Measurements from ENCODE around the gene SPRR1A. TPM values are rescaled to one million over a fixed set of nuclear protein-coding genes. Genes with fewer than 3 reads are reported as not detected.

The SPRR1A gene
- polyA plus RNA-seq, 1 donor (not counting 4 experiments of a cell fraction or from before 2014, with no cell fraction given): 18.0 TPM

DNA sequence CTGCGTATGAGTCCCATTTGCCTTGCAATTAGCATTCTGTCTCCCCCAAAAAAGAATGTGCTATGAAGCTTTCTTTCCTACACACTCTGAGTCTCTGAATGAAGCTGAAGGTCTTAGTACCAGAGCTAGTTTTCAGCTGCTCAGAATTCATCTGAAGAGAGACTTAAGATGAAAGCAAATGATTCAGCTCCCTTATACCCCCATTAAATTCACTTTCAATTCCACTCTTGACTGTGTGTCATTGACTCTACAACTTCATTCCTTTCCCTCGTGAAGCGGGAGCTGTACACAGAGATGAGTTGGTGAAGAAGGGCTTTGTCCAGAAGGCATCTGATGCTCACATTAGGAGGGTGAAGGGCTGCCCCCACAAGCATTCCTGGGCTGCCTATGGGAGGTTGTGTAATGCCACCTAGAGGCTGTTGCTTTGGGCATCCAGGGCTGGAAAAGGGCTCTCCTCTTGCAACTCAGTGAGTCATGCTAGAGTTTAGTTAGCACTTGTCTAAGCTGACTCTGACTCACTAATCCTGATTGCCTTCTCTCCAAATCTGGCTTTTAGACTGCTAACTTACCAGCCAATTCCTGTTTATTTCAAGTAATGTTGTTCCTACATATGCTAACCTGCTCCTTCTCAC lies 48.9 kb downstream of the SPRR1A start:
- Histone ChIP-seq H3K9me3 (ENCODE audit: control insufficient read depth, low read depth, low read length) (no peaks in the 10 kb centered on the region), H3K4me2 (ENCODE audit: control insufficient read depth, extremely low read depth, insufficient read depth, low read depth, low read length) (peak overlapping the region; percentile 86), H3K27me3 (ENCODE audit: control insufficient read depth, extremely low read depth, insufficient read depth, low read length) (no peaks in the 10 kb centered on the region), H2AFZ (ENCODE audit: control insufficient read depth, low read length) (peak overlapping the region; percentile 46), H3K9ac (ENCODE audit: control insufficient read depth, extremely low read depth, insufficient read depth, low read length) (peak overlapping the region; percentile 63), H3K27ac (ENCODE audit: control insufficient read depth, insufficient read depth, low read length) (peak overlapping the region; percentile 91), H3K4me1 (ENCODE audit: control insufficient read depth, extremely low read depth, insufficient read depth, low read length) (peaks cover 43% of the 10 kb centered on the region), H4K20me1 (ENCODE audit: control insufficient read depth, extremely low read depth, insufficient read depth, low read length) (no peaks in the 10 kb centered on the region), H3K4me3 (ENCODE audit: control insufficient read depth in 2 of 3, extremely low read depth in 1 of 3, insufficient read depth in 2 of 3, low read depth in 1 of 3, low read length in 3 of 3) (peak overlapping the region in 2 of 3 experiments; percentile 22 to 58), H3K36me3 (ENCODE audit: control insufficient read depth in 2 of 2, extremely low read depth in 1 of 2, insufficient read depth in 2 of 2, low read length in 2 of 2) (no peaks in the 10 kb centered on the region), H3K9me1 (ENCODE audit: control insufficient read depth, extremely low read depth, insufficient read depth, low read length) (no peaks in the 10 kb centered on the region), H3K79me2 (ENCODE audit: control insufficient read depth, insufficient read depth, low read length) (no peaks in the 10 kb centered on the region)
- dilution Hi-C loops (cut with MboI; ENCODE audit: extremely low pct_ligation_motif_present, low sequenced_read_pairs): no loop called here
- DNase-seq (ENCODE audit: low read depth, low spot score): peak; percentile 91
- FAIRE-seq: peak; percentile 99
- TF ChIP-seq EZH2 (IDR thresholded peaks at IDR 0.05; ENCODE audit: low read length): no peak
- TF ChIP-seq, protein P1, sequence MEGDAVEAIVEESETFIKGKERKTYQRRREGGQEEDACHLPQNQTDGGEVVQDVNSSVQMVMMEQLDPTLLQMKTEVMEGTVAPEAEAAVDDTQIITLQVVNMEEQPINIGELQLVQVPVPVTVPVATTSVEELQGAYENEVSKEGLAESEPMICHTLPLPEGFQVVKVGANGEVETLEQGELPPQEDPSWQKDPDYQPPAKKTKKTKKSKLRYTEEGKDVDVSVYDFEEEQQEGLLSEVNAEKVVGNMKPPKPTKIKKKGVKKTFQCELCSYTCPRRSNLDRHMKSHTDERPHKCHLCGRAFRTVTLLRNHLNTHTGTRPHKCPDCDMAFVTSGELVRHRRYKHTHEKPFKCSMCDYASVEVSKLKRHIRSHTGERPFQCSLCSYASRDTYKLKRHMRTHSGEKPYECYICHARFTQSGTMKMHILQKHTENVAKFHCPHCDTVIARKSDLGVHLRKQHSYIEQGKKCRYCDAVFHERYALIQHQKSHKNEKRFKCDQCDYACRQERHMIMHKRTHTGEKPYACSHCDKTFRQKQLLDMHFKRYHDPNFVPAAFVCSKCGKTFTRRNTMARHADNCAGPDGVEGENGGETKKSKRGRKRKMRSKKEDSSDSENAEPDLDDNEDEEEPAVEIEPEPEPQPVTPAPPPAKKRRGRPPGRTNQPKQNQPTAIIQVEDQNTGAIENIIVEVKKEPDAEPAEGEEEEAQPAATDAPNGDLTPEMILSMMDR (optimal IDR thresholded peaks at IDR 0.05 in 1 of 3, IDR thresholded peaks at IDR 0.05 in 1 of 3, conservative IDR thresholded peaks at IDR 0.05 in 1 of 3; ENCODE audit: extremely low read depth in 1 of 3, insufficient read depth in 2 of 3, low read length in 3 of 3): peak; percentile 57 to 89 (median 81)

DNA sequence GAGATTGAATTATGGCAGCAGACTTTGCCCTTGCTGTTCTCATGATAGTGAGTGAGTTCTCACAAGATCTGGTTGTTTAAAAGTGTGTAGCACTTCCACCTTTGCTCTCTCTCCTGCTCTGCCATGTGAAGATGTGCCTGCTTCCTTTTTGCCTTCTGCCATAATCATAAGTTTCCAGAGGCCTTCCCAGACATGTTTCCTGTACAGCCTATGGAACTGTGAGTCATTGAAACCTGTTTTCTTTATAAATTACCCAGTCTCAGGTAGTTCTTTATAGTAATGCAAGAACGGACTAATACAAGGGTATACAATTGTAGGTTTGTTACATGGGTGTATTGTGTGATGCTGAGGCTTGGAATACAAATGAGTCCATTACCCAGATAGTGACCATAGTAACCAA lies 51.3 kb downstream of the SPRR1A start:
- peak overlapping the region; percentile 70 for H2AFZ ChIP-seq (ENCODE audit: control insufficient read depth, low read length)
- H3K9me1 ChIP-seq (ENCODE audit: control insufficient read depth, extremely low read depth, insufficient read depth, low read length): no peaks in the 10 kb centered on the region
- no peak overlapping the region for H3K4me2 ChIP-seq (ENCODE audit: control insufficient read depth, extremely low read depth, insufficient read depth, low read depth, low read length)
- H3K4me3 ChIP-seq (ENCODE audit: control insufficient read depth in 2 of 3, extremely low read depth in 1 of 3, insufficient read depth in 2 of 3, low read depth in 1 of 3, low read length in 3 of 3): no peak overlapping the region
- H3K9ac ChIP-seq (ENCODE audit: control insufficient read depth, extremely low read depth, insufficient read depth, low read length): no peak overlapping the region
- no peaks in the 10 kb centered on the region for H3K27me3 ChIP-seq (ENCODE audit: control insufficient read depth, extremely low read depth, insufficient read depth, low read length)
- no peaks in the 10 kb centered on the region for H3K9me3 ChIP-seq (ENCODE audit: control insufficient read depth, low read depth, low read length)
- no peaks in the 10 kb centered on the region for H3K36me3 ChIP-seq (ENCODE audit: control insufficient read depth in 2 of 2, extremely low read depth in 1 of 2, insufficient read depth in 2 of 2, low read length in 2 of 2)
- TF ChIP-seq, protein P1 (optimal IDR thresholded peaks at IDR 0.05 in 1 of 3, IDR thresholded peaks at IDR 0.05 in 1 of 3, conservative IDR thresholded peaks at IDR 0.05 in 1 of 3; ENCODE audit: extremely low read depth in 1 of 3, insufficient read depth in 2 of 3, low read length in 3 of 3): no peak
- no peak for TF ChIP-seq EZH2 (IDR thresholded peaks at IDR 0.05; ENCODE audit: low read length)
- dilution Hi-C loops (cut with MboI; ENCODE audit: extremely low pct_ligation_motif_present, low sequenced_read_pairs): no loop called here
- H4K20me1 ChIP-seq (ENCODE audit: control insufficient read depth, extremely low read depth, insufficient read depth, low read length): no peaks in the 10 kb centered on the region
- FAIRE-seq (peak; percentile 51), DNase-seq (ENCODE audit: low read depth, low spot score) (no peak)
- peaks cover 43% of the 10 kb centered on the region for H3K4me1 ChIP-seq (ENCODE audit: control insufficient read depth, extremely low read depth, insufficient read depth, low read length)
- peak overlapping the region; percentile 41 for H3K27ac ChIP-seq (ENCODE audit: control insufficient read depth, insufficient read depth, low read length)
- H3K79me2 ChIP-seq (ENCODE audit: control insufficient read depth, insufficient read depth, low read length): no peaks in the 10 kb centered on the region

Small RNA genes lying within 50 kb of the gene (small RNA-seq; reads per million reads assigned to genes)
- gene AL356867.1 (ENCODE audit: insufficient read length in 3 of 3, low read depth in 3 of 3, low replicate concordance in 1 of 3) (0 reads per million in 3 experiments), gene RF00322 (ENCODE audit: insufficient read length in 3 of 3, low read depth in 3 of 3, low replicate concordance in 1 of 3) (0 reads per million in 3 experiments), gene SPRR1A (ENCODE audit: insufficient read length in 3 of 3, low read depth in 3 of 3, low replicate concordance in 1 of 3) (0 reads per million in 3 experiments)

Other genes with a start within 250 kb of the SPRR1A start
- gene KPRP, start 226.1 kb upstream of the SPRR1A start, polyA plus RNA-seq: 0.82 to 2.0 TPM (median 0.90 TPM) in 3 replicates
- gene LCE1F, start 208.9 kb upstream of the SPRR1A start, polyA plus RNA-seq: not detected in 3 replicates
- gene LCE1E, start 197.8 kb upstream of the SPRR1A start, polyA plus RNA-seq: 0.59 to 1.0 TPM (median 0.86 TPM) in 3 replicates
- 0.33 TPM in 1 of 3 replicates, not detected in the others for gene LCE1D, start 187.4 kb upstream of the SPRR1A start, polyA plus RNA-seq
- 1.8 TPM in 3 replicates for gene LCE1C, start 177.4 kb upstream of the SPRR1A start, polyA plus RNA-seq
- gene LCE1B, start 172.1 kb upstream of the SPRR1A start, polyA plus RNA-seq: 0.34 to 0.57 TPM (median 0.48 TPM) in 3 replicates
- 0.43 TPM in 1 of 3 replicates, not detected in the others for gene LCE1A, start 156.6 kb upstream of the SPRR1A start, polyA plus RNA-seq
- 0.32 to 1.2 TPM (median 0.60 TPM) in 3 replicates for gene LCE6A, start 141.2 kb upstream of the SPRR1A start, polyA plus RNA-seq
- gene LCE7A, start 124.1 kb upstream of the SPRR1A start, polyA plus RNA-seq: not detected in 3 replicates
- 0.08 to 0.53 TPM in 2 of 3 replicates, not detected in the other for gene SMCP, start 105.8 kb upstream of the SPRR1A start, polyA plus RNA-seq
- gene IVL, start 75.5 kb upstream of the SPRR1A start, polyA plus RNA-seq: 61.1 to 231 TPM (median 89.2 TPM) in 3 replicates
- gene SPRR5, start 36.9 kb upstream of the SPRR1A start, polyA plus RNA-seq: 0.12 to 0.35 TPM (median 0.30 TPM) in 3 replicates
- gene SPRR4, start 13.4 kb upstream of the SPRR1A start, polyA plus RNA-seq: 1.7 to 4.8 TPM (median 1.9 TPM) in 3 replicates
- gene SPRR3, start 17.7 kb downstream of the SPRR1A start, polyA plus RNA-seq: 2.9 to 8.3 TPM (median 5.4 TPM) in 3 replicates
- 253 to 503 TPM (median 436 TPM) in 3 replicates for gene SPRR1B, start 47.1 kb downstream of the SPRR1A start, polyA plus RNA-seq
- 6.6 to 29.4 TPM (median 13.4 TPM) in 3 replicates for gene SPRR2D, start 57.0 kb downstream of the SPRR1A start, polyA plus RNA-seq
- 4.7 to 21.5 TPM (median 5.5 TPM) in 3 replicates for gene SPRR2A, start 73.4 kb downstream of the SPRR1A start, polyA plus RNA-seq
- 0.45 to 0.48 TPM in 2 of 3 replicates, not detected in the other for gene SPRR2B, start 87.5 kb downstream of the SPRR1A start, polyA plus RNA-seq
- 6.7 to 16.2 TPM (median 10.5 TPM) in 3 replicates for gene SPRR2E, start 110.4 kb downstream of the SPRR1A start, polyA plus RNA-seq
- gene SPRR2F, start 129.4 kb downstream of the SPRR1A start, polyA plus RNA-seq: not detected in 3 replicates
- gene SPRR2G, start 166.8 kb downstream of the SPRR1A start, polyA plus RNA-seq: 0.73 to 6.2 TPM (median 3.3 TPM) in 3 replicates
- not detected in 3 replicates for gene LELP1, start 219.3 kb downstream of the SPRR1A start, polyA plus RNA-seq
- 2.6 to 6.6 TPM (median 2.8 TPM) in 3 replicates for gene PRR9, start 233.5 kb downstream of the SPRR1A start, polyA plus RNA-seq

Data from keratinocyte (primary cell).